ENCODE data around the gene IRF2BP2. TPM values are rescaled to one million over a fixed set of nuclear protein-coding genes. Genes with fewer than 3 reads are reported as not detected.
A peak's percentile ranks its signal among the peaks of the same experiment; 100 is the strongest.

Gene IRF2BP2
- total RNA-seq, 2 donors from 2014 or later: 238 to 283 TPM

DNA sequence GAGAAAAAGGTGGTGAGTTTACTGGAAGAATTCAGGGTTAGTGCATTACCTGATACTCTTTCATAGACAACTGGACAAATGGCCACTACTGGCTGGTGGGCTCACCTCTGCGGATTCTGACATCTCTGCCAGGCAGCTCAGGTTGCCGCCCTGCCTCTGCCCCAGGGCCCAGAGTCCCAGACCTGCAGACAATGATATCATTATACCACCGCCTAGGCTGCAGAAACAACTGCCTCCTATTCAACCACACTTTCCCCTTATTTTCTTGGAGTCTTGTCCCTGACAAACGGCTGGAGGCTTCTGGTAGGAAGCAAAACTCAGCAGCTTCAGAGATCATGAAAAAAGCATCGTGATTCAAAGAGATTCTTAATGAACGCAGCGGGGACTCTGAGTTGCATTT, 37.0 kb downstream of the IRF2BP2 start:
- ATAC-seq (replicated peaks in 1 of 2) (no peak), DNase-seq (no peak)
- Mint-ChIP-seq H3K4me1 (ENCODE audit: low read depth) (no peaks in the 10 kb centered on the region), H3K36me3 (ENCODE audit: insufficient read depth in 2 of 2) (no peaks in the 10 kb centered on the region), H3K27me3 (ENCODE audit: low read depth) (peaks cover 2% of the 10 kb centered on the region), H3K9me3 (peaks cover 0 to 2% of the 10 kb centered on the region in 2 donors), H3K4me3 (no peak overlapping the region), H3K27ac (no peak overlapping the region)

- Mint-ChIP-seq H3K27me3 (ENCODE audit: low read depth) (no peaks in the 10 kb centered on the region), H3K36me3 (ENCODE audit: insufficient read depth in 2 of 2) (no peaks in the 10 kb centered on the region), H3K4me3 (no peak overlapping the region), H3K27ac (no peak overlapping the region), H3K9me3 (peaks cover 0 to 2% of the 10 kb centered on the region in 2 donors), H3K4me1 (ENCODE audit: low read depth) (no peaks in the 10 kb centered on the region)
- DNase-seq (no peak), ATAC-seq (replicated peaks in 1 of 2) (no peak)
These were observed 38.3 kb downstream of the IRF2BP2 start for GRCh38 chr1:234571702-234572101.

GRCh38 chr1:234570329-234571120, 39.5 kb downstream of the IRF2BP2 start:
- DNase-seq: no peak
- no peaks in the 10 kb centered on the region for H3K36me3 Mint-ChIP-seq (ENCODE audit: insufficient read depth in 2 of 2)
- H3K4me1 Mint-ChIP-seq (ENCODE audit: low read depth): no peaks in the 10 kb centered on the region
- H3K9me3 Mint-ChIP-seq: peaks cover 0 to 2% of the 10 kb centered on the region in 2 donors
- H3K27me3 Mint-ChIP-seq (ENCODE audit: low read depth): no peaks in the 10 kb centered on the region
- H3K27ac Mint-ChIP-seq: no peak overlapping the region
- H3K4me3 Mint-ChIP-seq: no peak overlapping the region
- no peak for ATAC-seq (replicated peaks in 1 of 2)

DNA sequence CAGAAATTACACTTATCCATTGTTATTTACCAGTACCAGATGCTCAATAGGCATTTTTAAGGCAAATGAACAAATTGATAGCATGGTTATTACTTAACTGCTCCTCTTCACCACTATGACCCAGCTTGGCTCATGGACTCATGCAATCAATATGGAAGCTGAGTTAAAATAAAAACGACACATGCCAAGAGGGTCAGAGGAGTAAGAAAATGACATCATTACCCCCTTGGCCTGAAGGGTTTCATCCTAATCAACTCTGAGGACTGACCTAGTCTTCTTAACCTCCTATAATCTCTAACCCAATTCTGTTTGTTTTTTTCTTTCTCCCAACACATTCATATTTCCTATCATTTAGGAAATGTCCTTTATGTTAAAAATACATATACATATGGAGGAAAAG, 41.6 kb downstream of the IRF2BP2 start:
- H3K27me3 Mint-ChIP-seq (ENCODE audit: low read depth): no peaks in the 10 kb centered on the region
- H3K9me3 Mint-ChIP-seq: peaks cover 0 to 2% of the 10 kb centered on the region in 2 donors
- no peak for DNase-seq
- ATAC-seq (replicated peaks in 1 of 2): no peak
- no peak overlapping the region for H3K4me3 Mint-ChIP-seq
- H3K4me1 Mint-ChIP-seq (ENCODE audit: low read depth): peaks cover 8% of the 10 kb centered on the region
- H3K36me3 Mint-ChIP-seq (ENCODE audit: insufficient read depth in 2 of 2): no peaks in the 10 kb centered on the region
- H3K27ac Mint-ChIP-seq: no peak overlapping the region

DNA sequence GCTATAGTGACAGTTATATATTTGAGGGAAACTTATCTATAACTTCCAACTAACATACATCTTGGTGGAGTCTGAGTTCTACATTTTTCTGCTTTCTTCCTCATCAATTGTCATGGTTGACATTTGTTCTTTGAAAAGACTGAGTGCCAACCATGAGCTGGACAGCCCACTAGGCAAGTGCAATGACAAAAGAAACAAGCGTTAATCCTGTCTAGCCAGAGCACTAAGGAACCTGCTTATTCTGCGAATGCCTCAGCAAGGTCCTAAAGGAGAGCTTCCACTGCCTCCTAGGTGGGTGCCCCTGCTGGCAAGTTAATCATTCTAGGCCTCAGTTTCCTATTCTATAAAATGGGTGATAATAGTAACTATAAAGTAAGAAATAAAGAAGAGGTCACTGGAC, 44.8 kb downstream of the IRF2BP2 start:
- Mint-ChIP-seq H3K4me1 (ENCODE audit: low read depth) (peaks cover 8% of the 10 kb centered on the region), H3K9me3 (peaks cover 0 to 2% of the 10 kb centered on the region in 2 donors), H3K27me3 (ENCODE audit: low read depth) (no peaks in the 10 kb centered on the region), H3K27ac (no peak overlapping the region), H3K4me3 (no peak overlapping the region), H3K36me3 (ENCODE audit: insufficient read depth in 2 of 2) (no peaks in the 10 kb centered on the region)
- ATAC-seq (replicated peaks in 1 of 2) (no peak), DNase-seq (no peak)

DNA sequence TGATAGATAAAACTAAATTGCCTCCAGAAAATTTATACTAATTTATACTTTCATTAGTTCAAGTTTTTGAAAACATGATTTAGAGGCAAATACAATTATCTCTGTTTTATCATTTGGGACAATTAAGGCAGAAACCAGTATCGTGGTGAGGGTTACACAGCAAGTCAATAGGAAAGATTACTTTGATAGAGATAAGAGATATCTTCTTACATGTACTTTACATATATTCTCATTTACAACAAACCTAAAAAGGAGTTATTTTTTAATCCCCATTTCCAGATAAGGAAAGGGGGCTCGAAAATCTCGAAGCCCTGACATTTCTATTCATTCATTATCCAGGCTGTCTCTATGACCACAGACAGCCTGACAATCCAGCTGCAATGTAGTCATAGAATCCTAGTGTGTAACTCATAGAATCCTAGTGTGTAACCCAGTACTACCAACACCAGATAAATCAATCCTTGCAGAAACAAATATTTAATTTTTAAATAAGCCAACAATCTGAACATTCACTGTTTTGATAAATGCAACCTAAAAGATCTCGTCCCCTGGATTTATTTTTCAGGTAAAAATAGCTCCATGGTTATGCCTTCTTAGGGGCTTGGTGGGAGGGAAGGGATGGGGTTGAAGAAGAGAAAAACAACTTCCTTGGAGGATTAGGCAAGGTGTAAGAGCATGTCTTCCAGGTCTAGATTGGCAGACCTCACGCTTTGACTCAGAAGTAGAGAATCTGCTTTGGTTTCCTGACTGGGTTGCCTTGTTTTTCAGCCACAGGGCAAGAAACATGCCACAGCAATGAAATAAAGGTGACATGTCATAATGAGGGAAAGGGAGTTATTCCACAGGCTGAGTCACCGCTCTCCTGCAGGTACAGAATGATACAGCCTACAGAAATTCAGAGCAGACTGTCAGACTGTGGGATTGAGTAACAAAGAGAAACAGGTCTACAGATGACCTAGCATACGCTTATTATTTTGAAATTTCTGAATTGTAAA, 45.6 kb downstream of the IRF2BP2 start:
- Mint-ChIP-seq H3K4me1 (ENCODE audit: low read depth) (peaks cover 8% of the 10 kb centered on the region), H3K36me3 (ENCODE audit: insufficient read depth in 2 of 2) (no peaks in the 10 kb centered on the region), H3K4me3 (no peak overlapping the region), H3K27ac (no peak overlapping the region), H3K27me3 (ENCODE audit: low read depth) (no peaks in the 10 kb centered on the region), H3K9me3 (peaks cover 0 to 2% of the 10 kb centered on the region in 2 donors)
- ATAC-seq (replicated peaks in 1 of 2) (peak; percentile 84 to 95), DNase-seq (peak; percentile 16 to 43)

GRCh38 chr1:234562334-234562733, 47.6 kb downstream of the IRF2BP2 start:
- Mint-ChIP-seq H3K4me1 (ENCODE audit: low read depth) (peaks cover 8% of the 10 kb centered on the region), H3K36me3 (ENCODE audit: insufficient read depth in 2 of 2) (no peaks in the 10 kb centered on the region), H3K9me3 (no peaks in the 10 kb centered on the region), H3K4me3 (no peak overlapping the region), H3K27me3 (ENCODE audit: low read depth) (no peaks in the 10 kb centered on the region), H3K27ac (no peak overlapping the region)
- no peak for ATAC-seq (replicated peaks in 1 of 2)
- DNase-seq: no peak

DNA sequence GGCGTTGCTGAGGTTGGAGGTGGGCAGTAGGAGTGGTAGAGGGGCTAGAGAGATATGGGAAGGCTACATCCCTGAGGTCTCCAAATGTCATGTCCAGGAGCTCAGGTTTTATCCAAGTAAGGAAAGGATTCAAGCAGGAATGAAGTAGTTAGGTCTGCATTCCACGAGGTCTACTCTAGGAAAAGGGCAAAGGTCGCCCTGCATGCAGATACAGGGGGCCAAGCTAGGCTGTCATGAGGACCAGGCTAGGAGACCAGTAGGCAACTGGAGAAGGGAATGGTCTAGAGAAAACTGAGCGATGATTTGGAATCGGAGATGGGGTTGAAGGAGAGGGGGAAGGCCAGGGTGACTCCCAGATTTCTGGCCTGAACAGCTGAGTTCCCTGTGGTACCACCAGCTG, 48.7 kb downstream of the IRF2BP2 start:
- H3K9me3 Mint-ChIP-seq: no peaks in the 10 kb centered on the region

DNA sequence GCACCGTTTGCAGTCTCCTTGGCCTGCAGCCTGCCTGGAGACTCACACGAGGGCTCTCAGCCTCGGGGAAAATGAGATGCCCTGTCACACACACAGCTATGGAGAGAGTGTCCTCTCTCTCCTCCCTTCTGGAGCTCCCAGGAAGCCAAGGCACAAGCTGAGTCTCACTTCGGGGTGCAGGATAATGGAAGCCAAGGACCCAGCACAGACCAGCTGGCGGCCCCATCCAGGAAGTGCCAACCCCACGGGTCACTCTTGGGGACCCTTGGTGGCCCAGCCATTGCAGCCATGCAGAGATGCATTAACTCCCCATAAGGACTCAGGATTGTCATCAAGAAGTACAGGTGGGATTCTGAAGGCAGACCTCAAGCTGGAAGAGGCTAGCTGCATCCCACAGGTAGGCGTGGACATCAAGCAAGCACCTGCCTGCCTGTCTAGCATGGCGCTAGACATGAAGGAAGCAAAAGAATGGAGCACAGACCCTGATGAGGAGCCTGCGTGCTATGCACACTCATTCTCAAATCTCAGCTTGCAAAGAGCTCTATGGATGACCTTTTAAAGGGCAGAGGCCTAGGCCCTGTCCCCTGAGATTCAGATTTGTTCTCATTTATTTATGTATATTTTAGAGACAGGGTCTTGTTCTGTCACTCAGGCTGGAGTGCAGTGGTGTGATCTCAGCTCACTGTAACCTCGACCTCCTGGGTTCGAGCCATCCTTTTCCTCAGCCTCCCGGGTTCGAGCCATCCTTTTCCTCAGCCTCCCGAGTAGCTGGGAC, 49.9 kb downstream of the IRF2BP2 start:
- ATAC-seq (replicated peaks in 1 of 2) (no peak), DNase-seq (no peak)
- no peak overlapping the region for H3K27ac Mint-ChIP-seq
- H3K27me3 Mint-ChIP-seq (ENCODE audit: low read depth): no peaks in the 10 kb centered on the region
- H3K4me1 Mint-ChIP-seq (ENCODE audit: low read depth): peaks cover 8% of the 10 kb centered on the region
- H3K36me3 Mint-ChIP-seq (ENCODE audit: insufficient read depth in 2 of 2): no peaks in the 10 kb centered on the region
- H3K9me3 Mint-ChIP-seq: no peaks in the 10 kb centered on the region
- no peak overlapping the region for H3K4me3 Mint-ChIP-seq

More for the DNA sequence above, 48.7 kb downstream of the IRF2BP2 start:
- Mint-ChIP-seq H3K27ac (no peak overlapping the region), H3K4me1 (ENCODE audit: low read depth) (peaks cover 8% of the 10 kb centered on the region), H3K36me3 (ENCODE audit: insufficient read depth in 2 of 2) (no peaks in the 10 kb centered on the region), H3K4me3 (no peak overlapping the region), H3K27me3 (ENCODE audit: low read depth) (no peaks in the 10 kb centered on the region)
- ATAC-seq (replicated peaks in 1 of 2) (no peak), DNase-seq (no peak)

GRCh38 chr1:234559152-234559901, 50.7 kb downstream of the IRF2BP2 start:
- Mint-ChIP-seq H3K27me3 (ENCODE audit: low read depth) (no peaks in the 10 kb centered on the region), H3K36me3 (ENCODE audit: insufficient read depth in 2 of 2) (no peaks in the 10 kb centered on the region), H3K4me3 (no peak overlapping the region), H3K9me3 (no peaks in the 10 kb centered on the region), H3K4me1 (ENCODE audit: low read depth) (peaks cover 1% of the 10 kb centered on the region), H3K27ac (no peak overlapping the region)
- ATAC-seq (replicated peaks in 1 of 2) (no peak), DNase-seq (no peak)

- Mint-ChIP-seq H3K4me1 (ENCODE audit: low read depth) (no peaks in the 10 kb centered on the region), H3K27me3 (ENCODE audit: low read depth) (no peaks in the 10 kb centered on the region), H3K27ac (no peak overlapping the region), H3K4me3 (no peak overlapping the region), H3K36me3 (ENCODE audit: insufficient read depth in 2 of 2) (no peaks in the 10 kb centered on the region), H3K9me3 (no peaks in the 10 kb centered on the region)
- ATAC-seq (replicated peaks in 1 of 2) (no peak), DNase-seq (no peak)
These were observed 51.6 kb downstream of the IRF2BP2 start for GRCh38 chr1:234558330-234558836.
